Measurements from ENCODE around the gene TWIST2.

TWIST2 gene

DNA sequence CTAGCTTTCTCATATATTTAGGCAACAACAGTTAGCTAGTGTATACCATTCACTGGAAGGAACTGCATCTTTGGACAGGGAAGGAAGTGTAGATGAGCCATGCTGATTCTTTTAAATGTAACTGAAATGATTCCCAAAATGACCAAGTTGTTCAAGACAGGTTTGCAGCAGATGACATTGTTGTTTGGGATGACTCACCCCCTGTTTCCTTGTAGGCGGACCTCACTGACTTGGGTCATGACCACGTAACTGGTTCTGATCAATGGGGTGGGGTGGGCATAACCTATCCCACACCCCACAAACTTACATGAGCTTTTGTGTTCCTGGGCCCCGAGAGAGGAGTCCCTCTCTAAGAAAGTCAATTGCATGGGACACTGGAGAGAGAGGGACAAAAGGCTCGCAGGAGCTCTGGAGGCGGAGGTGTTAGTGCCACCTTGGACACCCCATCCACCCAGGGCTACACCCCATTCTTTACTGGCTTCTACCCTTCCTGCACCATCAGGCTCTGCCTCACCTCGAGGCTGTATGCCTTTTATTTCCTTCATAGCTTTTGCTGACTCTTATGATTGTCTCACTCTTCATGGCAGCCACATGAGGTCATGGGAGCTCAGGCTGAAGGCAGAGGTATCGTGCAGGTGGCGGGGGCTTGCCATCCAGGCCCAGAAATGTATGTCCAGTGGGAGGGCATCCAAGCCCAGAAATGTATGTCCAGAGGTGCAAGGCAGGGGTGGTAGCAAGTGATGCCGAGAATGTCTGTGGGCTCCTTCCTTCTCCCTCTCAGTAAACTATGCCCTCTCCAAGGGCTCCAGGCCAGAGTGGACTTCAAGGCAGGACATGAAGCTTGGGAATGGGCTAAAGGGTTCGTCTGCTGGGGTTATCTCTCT, 108.0 kb downstream of the TWIST2 start:
- no peak for DNase-seq (ENCODE audit: low read depth in 2 of 2)

DNA sequence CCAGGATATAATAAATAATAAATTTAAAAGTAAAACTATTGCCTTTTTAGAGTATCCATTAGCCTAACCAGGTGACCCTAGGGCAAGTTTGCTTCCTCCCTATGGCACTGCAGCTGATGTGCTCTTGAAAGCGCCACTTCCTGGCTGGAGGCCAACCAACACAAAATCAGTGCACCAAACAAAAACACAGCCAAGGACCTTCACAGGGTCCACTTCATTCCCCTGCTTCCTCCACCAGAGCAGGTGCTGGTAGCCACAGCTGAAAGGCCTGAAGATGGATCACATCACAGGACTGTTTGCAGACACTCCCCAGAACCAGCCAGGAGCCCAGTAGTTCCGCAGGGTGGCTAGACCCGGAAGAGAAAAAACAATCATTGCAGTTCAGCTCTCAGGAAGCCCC, 108.8 kb downstream of the TWIST2 start:
- no peak for DNase-seq (ENCODE audit: low read depth in 2 of 2)

Measured in activated CD8-positive, alpha-beta memory T cell treated with anti-CD3 and anti-CD28 coated beads for 4 hours (primary cell).